HG03108 (cell line): ENCODE measurements around the gene THOC6.
"Not testable (repeated sequence)": the region's sequence is repeated elsewhere in the genome, so short reads cannot be mapped to it uniquely, and the experiment has no call there.

Source experiments
- ATAC-seq: cut with Tn5 transposase; IDR thresholded peaks from one replicate; pipeline ENCODE4 v1.9.1; 2021; ENCODE audit warnings: moderate library complexity; ENCODE audit not compliant: unreplicated experiment

Gene THOC6

GRCh38 chr16:3069146-3069545 is 45.3 kb downstream of the THOC6 start:
- not testable (repeated sequence) for ATAC-seq

- no peak for ATAC-seq
Observed at GRCh38 chr16:3070608-3071111, 46.8 kb downstream of the THOC6 start.

DNA sequence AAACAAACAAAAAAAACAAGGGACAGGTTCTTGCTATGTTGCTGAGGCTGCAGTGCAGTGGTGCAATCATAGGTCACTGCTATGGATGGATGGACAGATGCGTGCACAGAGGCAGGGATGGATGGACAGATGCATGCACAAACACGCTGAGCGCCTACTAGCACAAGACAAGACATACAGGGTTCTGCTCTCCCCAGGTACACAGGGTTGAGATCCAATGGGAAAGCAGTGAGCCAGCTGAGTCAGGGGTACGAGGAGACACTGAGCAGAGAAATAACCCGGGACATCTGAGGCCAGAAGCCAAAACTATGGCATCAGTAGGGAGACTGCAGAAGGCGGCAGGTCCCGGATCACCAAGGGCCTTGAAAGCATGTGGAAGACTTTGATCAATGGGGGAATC is 47.8 kb downstream of the THOC6 start:
- no peak for ATAC-seq

GRCh38 chr16:3072148-3072547 is 48.3 kb downstream of the THOC6 start:
- ATAC-seq, result not testable (repeated sequence)

- ATAC-seq, result not testable (repeated sequence)
Observed at GRCh38 chr16:3072576-3073263, 48.9 kb downstream of the THOC6 start.

- no peak for ATAC-seq
Observed at GRCh38 chr16:3073448-3073847, 49.6 kb downstream of the THOC6 start.

DNA sequence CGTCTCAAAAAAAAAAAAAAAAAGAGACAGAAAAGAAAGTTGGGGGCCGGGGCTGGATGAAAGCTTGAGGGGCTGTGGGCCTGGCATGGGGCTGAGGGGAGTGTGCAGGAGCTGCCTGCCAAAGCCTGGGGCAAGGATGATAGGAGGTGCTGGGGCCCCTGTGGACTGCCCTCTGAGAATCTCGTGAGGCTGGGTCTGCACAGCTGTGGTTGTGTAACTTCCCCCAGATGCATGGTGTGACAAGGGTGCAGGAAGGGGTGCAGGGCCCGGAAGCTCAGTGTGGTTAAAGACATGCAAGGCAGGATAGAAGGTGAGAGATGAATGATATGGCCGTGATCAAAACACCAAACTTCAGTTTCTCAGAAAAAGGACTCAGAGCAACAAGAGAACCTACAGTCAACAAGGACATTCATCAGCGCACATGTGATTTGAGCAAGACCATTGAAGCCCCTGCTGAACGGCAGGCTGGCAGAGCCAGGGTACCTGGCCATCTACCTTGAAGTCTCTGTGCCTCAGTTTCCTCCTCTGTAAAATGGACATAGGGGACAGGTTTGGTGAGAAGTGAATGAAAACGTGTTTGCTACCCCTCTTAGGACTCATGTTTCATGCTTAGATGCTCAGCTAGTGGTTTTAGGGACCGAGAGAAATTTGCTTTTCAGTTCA is 51.2 kb downstream of the THOC6 start:
- peak; percentile 91 for ATAC-seq

GRCh38 chr16:3075523-3075915 is 51.7 kb downstream of the THOC6 start:
- no peak for ATAC-seq

- not testable (repeated sequence) for ATAC-seq
Observed at GRCh38 chr16:3075946-3076345, 52.1 kb downstream of the THOC6 start.

- ATAC-seq, result no peak
Observed at GRCh38 chr16:3076577-3076976, 52.7 kb downstream of the THOC6 start.
